GOT3 (cell line): Measurements from ENCODE around the gene TRIOBP.
"Not testable (repeated sequence)": the region's sequence is repeated elsewhere in the genome, so short reads cannot be mapped to it uniquely, and the experiment has no call there.

Source experiments
- DNase-seq: peaks from one replicate; lab custom pipeline; 2025; ENCODE audit warnings: mixed read lengths; lab: John Stamatoyannopoulos, UW

The TRIOBP gene

DNA sequence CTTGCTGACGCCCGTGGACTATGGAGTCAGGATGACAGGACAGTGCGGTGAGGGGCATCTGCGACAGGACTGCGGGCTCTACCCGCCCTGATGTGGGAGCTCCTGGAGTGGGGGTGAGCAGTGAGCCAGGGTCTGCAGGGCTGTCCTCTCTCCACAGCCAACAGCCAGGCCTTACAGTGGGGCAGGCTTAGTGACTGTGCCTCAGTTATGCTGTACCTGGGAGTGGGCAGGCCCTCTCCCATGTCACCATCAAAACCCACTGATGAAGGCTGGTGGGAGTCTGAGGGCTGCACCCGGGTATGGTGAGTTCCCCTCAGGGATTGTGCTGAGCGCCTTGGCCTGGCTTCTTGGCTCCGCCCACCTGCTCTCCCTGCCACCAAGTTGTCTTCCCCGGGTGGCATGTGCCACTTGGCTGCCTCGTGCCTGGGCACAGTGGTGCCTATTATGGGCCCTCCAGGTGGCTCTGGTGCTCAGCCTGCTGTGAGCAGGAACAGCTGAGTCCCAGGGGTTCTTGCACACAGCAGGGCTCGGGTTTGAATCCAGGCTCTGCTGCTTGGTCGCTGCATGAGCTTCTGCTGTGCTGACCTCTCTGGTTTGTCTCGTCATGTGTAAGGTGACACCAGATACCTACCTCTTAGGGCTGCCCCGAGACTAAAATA is 4.1 kb upstream of the TRIOBP start:
- DNase-seq, result no peak

DNA sequence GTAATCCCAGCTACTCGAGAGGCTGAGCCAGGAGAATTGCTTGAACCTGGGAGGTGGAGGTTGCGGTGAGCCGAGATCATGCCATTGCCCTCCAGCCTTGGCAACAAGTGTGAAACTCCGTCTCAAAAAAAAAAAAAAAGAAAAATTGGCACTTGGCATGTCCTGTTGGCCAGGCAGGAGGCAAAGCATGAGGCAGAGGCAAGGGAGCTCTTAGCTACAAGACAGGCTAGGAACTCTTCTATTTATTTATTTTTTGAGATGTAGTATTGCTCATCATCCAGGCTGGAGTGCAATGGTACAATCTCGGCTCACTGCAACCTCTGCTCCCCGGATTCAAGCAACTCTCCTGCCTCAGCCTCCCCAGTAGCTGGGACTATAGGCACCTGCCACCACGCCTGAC is 2.7 kb upstream of the TRIOBP start:
- not testable (repeated sequence) for DNase-seq

DNA sequence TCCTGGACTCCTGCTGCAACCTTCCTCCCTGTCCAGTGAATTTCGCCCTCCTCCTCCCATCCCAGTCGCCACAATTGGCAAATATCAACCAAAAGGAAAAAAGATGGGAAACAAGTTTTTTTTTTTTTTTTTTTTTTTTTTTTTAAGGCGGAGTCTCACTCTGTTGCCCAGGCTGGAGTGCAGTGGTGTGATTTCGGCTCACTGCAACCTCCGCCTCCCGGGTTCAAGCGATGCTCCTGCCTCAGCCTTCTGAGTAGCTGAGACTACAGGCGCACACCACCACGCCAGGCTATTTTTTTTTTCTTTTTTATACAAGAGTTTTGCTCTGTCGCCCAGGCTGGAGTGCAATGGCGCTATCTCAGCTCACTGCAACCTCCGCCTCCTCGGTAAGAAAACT is 590 bp upstream of the TRIOBP start:
- not testable (repeated sequence) for DNase-seq

DNA sequence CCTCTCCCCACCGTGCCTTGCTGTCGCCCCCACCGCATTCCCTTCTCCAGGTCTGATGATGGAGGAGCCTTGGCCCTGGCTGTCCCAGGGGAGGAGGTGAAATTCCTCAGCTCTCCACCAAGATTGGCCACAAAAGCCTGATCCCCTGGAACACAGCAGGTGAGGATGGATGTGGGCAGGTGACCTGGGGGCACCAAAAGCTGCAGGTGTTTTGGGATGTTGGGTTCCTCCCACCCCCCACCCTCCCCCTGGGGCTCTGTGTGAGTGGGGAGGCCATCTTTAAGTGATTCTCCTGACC is 639 bp downstream of the TRIOBP start:
- DNase-seq, result no peak

GRCh38 chr22:37701141-37701786 is 4.4 kb downstream of the TRIOBP start:
- DNase-seq, result no peak

- DNase-seq, result no peak
Observed at GRCh38 chr22:37703906-37704305, 7.1 kb downstream of the TRIOBP start.

DNA sequence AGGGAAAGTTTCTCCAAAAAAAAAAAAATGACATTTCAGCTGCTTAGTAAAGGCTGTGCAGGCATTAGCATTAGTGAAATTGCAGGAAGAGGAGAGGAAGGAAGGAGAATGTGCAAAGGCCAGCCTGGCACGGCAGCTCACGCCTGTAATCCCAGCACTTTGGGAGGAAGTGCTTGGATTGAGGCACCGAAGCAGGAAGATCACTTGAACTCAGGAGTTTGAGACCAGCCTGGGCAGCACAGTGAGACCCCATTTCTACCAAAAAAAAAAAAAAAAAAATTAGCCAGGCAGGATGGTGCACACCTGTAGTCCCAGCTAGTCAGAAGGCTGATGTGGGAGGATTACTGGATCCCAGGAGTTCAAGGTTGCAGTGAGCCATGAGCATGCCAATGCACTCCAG is 7.8 kb downstream of the TRIOBP start:
- DNase-seq, result no peak

- no peak for DNase-seq
Observed at GRCh38 chr22:37705205-37705604, 8.4 kb downstream of the TRIOBP start.

GRCh38 chr22:37708580-37709444 is 12.0 kb downstream of the TRIOBP start:
- no peak for DNase-seq

- DNase-seq, result no peak
Observed at GRCh38 chr22:37709445-37709765, 12.6 kb downstream of the TRIOBP start.

GRCh38 chr22:37710675-37711074 is 13.8 kb downstream of the TRIOBP start:
- DNase-seq, result no peak

- DNase-seq, result no peak
Observed at GRCh38 chr22:37711490-37711889, 14.6 kb downstream of the TRIOBP start.

DNA sequence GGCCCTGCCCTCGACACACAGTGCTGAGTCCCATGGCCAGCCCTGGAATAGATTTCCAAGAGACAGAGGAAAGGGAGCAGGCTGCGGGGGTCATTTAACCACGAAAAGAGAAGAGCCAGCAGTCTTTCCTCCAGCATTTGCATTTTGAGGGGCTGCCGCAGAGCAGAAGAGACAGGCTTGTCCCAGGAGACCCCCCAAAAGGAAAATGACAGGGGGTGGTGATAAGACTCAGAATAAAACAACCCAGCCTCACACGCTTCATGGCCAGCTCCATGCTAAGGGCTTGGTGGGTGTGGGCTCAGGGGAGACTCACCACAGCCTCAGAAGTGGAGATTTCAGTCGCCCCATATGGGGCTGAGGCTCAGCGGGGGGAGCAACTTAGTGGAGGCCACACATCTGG is 16.9 kb downstream of the TRIOBP start:
- no peak for DNase-seq

DNA sequence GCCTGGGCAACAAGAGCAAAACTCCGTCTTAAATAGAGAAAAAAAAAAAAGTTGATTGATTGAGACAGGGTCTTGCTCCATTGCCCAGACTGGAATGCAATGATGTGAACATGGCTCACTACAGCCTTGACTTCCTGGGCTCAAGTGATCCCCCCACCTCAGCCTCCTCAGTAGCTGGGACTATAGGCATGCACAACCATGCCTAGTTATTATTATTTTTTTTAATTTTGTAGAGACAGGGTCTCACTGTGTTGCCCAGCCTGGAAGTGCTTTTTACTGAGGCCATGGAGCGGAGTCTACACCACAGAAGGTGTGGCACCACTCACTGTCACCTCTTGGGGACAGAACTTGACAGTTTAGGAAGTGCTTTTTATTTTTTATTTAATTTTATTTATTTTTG is 17.8 kb downstream of the TRIOBP start:
- DNase-seq, result no peak

GRCh38 chr22:37715760-37716159 is 18.9 kb downstream of the TRIOBP start:
- no peak for DNase-seq

DNA sequence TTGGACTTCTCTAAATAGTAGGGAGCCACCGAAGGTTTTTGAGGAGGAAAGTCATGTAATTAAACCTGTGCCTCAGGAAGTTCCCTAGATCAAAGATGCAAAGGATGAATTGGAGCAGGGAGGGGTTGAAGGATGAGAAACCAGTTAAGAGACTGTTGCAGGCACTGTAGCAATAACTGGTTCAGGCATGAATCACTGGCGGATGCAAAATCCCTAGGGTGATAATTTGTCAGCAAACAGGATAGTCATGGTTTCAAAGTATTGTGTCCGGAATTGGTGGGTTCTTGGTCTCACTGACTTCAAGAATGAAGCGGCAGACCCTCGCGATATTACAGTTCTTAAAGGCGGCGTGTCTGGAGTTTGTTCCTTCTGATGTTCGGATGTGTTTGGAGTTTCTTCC is 19.9 kb downstream of the TRIOBP start:
- peak; percentile 19 for DNase-seq

- not testable (repeated sequence) for DNase-seq
Observed at GRCh38 chr22:37717235-37717634, 20.4 kb downstream of the TRIOBP start.

DNA sequence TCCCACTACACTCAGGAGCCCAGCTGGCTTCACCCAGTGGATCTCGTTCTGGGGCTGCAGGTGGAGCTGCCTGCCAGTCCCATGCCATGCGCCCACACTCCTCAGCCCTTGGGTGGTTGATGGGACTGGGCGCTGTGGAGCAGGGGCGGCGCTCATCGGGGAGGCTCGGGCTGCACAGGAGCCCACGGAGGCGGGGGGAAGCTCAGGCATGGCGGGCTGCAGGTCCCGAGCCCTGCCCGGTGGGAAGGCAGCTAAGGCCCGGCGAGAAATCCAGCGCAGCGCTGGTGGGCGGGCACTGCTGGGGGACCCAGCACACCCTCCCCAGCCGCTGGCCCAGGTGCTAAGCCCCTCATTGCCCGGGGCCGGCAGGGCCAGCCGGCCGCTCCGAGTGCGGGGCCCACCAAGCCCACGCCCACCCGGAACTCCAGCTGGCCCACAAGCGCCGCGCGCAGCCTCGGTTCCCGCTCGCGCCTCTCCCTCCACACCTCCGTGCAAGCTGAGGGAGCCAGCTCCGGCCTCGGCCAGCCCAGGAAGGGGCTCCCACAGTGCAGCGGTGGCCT is 21.0 kb downstream of the TRIOBP start:
- DNase-seq, result not testable (repeated sequence)

GRCh38 chr22:37725551-37726240 is 28.8 kb downstream of the TRIOBP start:
- no peak for DNase-seq

- no peak for DNase-seq
Observed at GRCh38 chr22:37726241-37726887, 29.5 kb downstream of the TRIOBP start.

- DNase-seq, result no peak
Observed at GRCh38 chr22:37728620-37729019, 31.8 kb downstream of the TRIOBP start.
